Stimulated activated CD8-positive, alpha-beta memory T cell treated with anti-CD3 and anti-CD28 coated beads, Interleukin-7, amount 100 ng/mL, for 4 hours (primary cell): ENCODE data around the gene KRTAP10-1.

Experiments used
- DNase-seq, 2 donors: peaks; one replicate each; pipeline ENCODE4 v3.0.0-alpha.2; 2020; ENCODE audit warnings: low read depth in 2 of 2

Gene KRTAP10-1

DNA sequence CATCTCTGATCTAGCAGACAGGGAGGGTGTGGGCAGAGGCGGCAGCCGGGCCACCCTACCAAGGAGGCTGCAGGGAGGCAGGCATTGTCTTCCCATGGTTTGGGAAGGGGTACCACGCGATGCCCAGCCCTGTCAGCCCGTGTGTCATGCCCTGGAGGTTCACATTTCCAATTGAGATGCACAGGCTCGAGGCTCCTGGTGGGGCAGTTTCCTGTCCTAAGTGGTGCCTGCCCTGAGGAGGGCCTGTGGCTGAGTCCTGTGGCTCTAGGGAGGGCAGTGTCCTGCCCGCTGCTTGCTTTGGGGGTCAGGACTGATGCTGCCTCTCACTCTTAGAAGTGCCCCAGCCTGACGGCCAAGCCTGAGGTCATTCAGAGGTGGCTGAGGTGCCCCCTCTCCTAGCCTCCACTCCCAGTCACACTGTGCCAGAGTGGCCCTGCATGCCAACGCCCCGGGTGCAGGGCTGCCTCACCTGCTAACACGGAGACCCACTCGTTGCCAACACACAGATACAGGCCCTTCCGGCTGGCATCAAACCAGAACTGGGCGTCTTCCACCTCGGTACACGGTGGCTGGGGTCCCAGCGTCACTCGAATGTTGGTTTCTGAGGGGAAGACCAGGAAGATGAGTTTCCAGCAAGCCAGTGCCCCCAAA, 11.9 kb downstream of the KRTAP10-1 start:
- DNase-seq, result no peak

DNA sequence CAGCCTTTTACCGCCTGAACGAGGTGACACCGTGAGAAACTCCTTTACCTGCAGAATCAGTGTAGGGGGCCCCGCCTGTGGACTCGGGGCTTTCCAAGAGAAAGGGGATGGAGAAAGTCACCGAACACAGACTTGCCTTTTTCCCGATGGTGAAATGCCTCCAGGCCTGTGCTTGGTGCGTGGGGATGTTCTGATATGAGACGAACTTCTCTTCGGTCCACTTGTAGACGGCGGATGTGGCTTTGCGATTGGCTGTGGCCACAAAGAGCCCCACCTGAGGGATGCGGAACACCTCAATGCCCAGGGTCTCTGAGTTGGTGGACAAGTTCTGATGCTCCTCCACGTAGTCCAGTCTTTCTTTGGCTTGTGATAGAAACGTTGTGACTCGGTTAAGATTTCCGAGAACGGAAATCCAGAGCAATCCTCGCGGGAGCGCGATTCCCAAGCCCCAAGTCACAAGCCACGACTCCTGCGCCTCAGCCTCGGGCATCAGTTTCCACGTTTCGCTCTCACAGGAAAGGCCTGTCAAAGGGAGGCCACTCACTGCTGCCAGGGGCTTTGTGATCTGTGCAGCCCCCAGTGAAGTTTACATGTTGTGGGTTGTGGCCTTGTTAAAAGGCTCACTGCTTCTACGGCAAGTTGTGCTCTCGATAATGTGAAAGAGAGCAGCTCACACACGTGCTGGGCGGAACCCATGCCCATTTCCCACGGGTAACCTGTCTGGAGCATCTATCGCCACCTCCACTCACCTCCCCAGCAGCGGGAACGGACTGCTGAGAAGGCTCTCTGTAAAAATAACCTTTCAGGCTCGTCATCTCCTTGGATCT, 12.6 kb downstream of the KRTAP10-1 start:
- no peak for DNase-seq

DNA sequence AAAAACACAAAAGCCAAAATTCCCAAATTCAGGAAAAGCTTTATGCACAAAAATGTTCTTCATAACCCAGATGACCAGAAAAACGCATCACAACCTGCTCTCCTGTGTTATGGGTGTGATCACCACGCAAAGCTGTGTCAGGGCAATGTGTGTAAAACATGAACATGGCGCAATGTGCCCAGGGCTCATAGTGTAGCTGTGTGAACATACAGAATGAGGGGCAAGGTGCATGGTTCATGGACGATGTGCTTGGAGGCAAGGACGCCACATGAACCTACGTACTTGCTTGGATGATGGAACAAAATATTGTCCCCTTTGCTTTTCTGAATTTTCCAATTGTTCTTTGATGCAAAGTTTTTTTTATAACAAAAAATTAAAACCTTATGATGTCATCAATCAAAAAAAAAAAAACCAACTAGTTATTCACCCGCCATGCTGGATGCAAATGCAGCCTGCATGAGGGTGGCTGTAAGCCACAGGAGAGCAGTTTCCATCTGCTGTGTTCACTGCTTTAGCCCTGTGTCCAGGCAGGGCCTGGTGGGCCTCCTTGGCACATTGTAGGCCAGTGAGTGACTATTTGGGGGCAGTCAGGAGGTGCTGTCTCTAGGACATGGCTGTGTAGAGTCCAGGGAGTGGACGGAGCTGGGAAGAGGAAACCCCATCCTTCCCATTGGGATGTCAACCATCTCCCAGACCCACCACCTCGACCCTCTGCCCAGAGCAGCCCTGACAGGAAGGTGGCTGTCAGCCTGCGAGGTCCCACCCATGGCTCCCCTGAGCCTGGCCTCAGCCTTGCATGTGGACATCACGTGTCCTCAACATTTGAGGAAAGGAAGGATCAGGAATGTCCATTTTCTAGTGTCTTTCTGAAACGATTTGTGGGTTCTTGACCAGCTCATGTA, 13.6 kb downstream of the KRTAP10-1 start:
- DNase-seq, result no peak

DNA sequence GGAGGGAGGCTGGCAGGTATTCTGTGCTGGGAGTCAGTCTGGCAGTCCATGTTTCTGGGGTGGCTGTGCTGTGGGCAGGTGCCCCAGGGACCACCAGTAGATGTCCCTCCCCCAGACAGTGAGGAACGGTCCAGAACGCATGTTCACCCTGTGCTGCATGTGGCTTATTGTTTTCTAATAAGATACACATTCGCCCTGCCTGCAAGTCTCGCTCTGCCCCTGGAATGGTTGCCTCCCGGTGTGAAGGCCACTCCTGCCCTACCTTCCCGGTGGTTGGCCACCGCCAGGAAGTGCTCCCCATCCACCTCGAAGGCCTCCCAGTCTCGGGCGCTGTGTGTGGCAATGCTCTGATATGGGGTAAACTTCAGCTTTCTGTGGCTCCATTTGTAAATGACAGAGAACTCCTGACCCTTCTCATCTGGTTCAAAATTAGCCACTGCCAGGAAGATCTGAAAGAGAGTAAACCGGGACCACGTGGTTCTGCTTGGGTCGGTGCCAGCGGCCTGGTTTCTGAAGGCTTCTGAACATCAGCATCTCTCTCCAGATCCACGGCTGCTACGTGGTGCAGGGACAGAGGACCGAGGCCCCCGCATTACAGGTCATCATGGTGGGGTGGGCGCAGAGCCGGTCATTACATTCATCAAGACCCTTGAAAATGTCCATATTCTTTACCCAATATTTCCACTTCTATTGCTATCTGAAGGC, 14.5 kb downstream of the KRTAP10-1 start:
- no peak for DNase-seq

DNA sequence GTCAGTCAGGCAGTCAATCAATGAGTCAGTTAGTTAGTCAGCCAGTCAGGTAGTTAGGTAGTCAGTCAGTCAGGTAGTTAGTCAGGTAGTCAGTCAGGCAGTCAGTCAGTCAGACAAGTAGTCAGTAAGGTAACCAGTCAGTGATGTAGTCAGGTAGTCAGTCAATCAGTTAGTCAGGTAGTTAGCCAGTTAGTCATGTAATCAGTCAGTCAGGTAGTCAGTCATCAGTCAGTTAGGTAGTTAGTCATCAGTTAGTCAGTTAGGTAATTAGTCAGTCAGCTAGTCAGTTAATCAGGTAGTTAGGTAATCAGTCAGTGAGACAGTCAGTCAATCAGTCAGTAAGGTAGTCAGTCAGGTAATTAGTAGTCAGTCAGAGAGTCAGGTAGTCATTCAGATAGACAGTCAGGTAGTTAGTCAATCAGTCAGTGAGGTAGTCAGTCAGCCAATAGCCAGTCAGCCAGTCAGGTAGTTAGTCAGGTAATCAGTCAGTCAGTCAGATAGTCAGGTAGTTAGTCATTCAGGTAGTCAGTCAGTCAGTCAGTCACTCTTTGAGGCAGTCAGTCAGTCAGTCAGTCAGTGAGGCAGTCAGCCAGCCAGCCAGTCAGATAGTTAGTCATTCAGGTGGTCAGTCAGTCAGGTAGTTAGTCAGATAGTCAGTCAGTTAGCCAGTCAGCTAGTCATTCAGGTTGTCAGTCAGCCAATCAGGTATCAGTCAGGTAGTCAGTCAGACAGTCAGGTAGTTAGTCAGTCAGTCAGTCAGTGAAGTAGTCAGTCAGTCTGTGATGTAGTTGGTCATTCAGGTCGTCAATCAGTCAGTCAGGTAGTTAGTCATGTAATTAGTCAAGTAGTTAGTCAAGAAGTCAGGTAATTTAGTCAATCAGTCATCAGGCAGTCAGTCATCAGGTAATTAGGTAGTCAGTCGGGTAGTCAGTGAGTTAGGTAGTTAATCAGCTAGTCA, 15.3 kb downstream of the KRTAP10-1 start:
- DNase-seq, result no peak

DNA sequence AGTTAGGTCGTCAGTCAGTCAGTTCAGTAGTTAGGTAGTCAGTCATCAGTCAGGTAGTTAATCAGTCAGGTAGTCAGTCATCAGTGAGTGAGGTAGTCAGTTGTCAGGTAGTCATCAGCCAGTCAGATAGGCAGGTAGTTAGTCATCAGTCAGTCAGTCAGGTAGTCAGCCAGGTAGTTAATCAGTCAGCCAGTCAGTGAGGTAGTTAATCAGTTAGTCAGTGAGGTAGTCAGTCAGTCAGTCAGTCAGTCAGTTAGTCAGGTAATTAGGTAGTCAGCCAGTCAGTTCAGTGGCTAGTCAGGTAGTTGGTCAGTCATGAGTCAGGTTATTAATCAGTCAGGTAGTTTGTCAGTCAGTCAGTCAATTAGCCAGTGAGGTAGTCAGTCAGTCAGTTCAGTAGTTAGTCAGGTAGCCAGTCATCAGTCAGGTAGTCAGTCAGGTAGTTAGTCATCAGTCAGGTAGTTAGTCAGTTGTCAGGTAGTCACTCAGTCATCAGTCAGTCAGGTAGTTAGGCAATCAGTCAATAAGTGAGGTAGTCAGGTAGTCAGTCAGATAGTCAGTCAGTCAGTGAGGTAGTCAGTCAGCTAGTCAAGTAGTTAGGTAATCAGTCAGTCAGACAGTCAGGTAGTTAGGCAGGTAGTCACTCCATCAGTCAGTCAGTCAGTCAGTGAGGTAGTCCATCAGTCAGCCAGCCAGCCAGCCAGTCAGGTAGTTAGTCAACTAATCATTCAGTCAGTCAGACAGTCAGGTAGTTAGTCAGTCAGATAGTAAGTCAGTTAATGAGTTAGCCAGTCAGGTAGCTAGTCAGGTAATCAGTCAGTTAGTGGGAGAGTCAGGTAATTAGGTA, 16.2 kb downstream of the KRTAP10-1 start:
- no peak for DNase-seq

DNA sequence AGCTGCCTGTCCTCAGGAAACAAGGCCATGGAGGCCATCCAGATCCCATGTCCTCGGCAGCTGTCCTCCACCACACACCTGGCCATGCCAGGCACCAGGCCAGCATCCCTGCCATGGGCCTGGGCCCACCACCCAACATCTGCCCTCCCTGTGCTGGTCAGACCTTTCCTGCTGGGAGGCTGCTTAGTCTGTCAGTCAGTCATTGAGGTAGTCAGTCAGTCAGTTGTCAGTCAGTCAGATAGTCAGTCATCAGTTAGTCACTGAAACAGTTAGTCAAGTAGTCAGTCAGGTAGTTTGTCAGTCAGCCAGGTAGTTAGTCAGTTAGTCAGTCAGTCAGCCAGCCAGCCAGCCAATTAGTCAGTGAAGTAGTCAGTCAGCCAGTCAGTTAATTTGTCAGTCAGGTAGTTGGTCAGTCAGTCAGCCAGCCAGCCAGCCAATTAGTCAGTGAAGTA, 17.2 kb downstream of the KRTAP10-1 start:
- DNase-seq, result no peak

DNA sequence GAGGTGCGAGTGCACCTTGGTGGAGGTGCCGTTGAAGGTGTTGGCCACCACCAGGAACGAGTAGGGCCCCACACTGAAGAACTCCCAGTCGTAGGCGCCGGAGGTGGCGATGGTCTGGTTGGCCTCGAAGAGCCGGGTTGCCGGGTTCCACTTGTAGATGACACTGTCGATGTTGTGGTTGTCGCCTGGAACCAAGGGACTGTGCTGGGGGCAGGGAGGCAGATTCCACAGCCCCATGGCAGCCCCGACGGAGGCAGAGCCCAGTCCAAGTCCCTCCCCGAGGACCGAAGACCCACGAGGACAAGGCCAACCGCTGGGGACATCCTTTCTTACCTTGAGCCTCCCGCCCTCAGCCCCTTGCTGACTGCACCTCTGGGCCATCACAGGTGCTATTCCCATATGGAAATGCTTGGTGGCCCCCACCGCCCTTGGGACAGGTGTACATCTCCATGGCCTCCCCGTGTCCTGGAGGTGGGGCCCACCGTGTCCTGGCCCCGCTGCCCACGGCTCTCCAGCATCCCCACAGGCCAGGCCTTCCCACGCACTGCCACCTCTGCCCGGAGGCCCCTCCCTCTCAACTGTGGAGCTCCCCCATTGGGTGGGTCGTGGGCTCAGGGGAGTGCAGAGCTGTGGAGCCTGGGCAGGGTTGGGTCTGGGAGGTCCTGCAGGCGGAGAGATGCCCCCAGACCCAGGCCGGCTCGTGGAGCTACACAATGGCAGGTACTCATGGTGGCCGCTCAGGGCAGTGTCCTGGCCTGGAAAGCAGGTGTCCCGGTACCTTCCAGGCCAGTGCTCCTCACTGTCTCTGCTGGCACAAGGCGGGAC, 17.9 kb downstream of the KRTAP10-1 start:
- no peak for DNase-seq

DNA sequence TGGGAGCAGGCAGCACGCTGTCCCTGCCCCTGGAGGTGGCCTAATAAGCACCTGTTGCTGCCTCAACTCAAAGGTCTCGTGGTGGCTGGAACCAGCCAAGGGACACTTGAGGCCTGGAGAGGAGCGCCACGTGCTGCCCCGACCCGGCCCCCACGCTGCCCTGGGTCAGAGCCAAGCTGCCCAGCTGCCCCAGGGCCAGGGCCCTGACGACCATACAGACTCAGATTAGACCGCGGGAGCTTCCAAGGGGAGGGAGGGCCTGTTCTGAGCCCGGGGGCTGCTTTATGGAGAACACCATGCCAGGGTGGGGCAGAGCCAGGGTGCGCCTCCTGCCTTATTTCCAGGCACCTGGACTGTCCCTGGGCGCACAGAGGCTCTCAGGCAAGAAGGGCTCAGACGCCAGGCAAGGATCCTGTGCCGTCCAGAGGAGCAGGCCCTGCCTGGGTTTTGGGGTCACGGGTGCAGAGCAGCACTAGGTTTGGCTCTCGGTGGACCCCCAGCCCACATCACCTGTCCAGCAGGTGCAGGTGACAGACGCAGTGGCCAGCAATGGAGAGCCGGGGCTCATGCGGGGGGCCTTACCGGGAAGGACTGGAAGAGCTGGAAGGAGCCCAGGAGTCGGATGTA, 18.6 kb downstream of the KRTAP10-1 start:
- no peak for DNase-seq

DNA sequence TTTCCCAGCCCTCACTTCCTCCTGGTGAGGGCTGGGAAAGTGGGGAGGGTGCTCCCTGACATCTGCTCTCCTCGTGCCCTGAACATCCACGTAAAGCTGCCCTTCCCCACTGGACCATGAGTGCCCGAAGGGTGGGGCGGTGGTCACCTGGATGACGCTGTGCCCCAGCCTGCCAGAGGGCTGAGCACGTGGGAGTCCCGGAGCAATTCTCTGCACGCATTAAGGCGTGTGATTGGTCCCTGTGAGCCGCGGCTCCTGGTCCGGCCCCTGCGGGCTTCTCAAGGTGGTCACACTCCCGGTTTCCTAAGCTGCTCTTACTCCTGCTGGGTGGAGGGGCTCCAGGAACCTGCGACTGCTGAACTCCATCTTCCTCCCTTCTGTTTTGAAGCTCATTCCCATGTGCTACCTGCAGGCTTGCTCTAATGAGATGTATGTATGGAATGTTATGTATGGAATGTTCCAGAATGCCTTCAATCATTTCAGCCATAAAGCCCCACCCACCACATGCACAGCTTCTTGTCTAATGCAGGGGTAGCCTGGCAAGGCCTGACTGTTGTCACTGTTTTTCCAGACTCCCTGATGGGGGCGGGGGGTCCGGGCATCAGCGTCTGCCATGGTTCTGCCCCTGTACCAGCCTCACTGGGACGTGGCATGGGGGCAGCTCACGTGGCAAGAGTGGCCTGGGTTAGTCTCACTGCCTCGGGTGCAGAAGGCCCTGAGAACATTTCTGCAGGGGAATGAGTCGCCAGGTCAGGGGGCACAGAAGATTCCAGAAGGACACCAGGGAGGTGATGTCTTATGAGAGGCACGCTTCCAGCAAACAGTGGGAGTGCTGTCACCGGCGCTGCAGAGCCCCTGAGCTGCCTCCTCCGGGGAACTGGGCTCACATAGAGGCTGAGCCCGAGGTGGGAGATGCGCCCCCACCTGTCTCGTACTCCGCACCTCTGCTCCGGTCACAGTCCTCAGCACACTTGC, 19.4 kb downstream of the KRTAP10-1 start:
- no peak for DNase-seq

DNA sequence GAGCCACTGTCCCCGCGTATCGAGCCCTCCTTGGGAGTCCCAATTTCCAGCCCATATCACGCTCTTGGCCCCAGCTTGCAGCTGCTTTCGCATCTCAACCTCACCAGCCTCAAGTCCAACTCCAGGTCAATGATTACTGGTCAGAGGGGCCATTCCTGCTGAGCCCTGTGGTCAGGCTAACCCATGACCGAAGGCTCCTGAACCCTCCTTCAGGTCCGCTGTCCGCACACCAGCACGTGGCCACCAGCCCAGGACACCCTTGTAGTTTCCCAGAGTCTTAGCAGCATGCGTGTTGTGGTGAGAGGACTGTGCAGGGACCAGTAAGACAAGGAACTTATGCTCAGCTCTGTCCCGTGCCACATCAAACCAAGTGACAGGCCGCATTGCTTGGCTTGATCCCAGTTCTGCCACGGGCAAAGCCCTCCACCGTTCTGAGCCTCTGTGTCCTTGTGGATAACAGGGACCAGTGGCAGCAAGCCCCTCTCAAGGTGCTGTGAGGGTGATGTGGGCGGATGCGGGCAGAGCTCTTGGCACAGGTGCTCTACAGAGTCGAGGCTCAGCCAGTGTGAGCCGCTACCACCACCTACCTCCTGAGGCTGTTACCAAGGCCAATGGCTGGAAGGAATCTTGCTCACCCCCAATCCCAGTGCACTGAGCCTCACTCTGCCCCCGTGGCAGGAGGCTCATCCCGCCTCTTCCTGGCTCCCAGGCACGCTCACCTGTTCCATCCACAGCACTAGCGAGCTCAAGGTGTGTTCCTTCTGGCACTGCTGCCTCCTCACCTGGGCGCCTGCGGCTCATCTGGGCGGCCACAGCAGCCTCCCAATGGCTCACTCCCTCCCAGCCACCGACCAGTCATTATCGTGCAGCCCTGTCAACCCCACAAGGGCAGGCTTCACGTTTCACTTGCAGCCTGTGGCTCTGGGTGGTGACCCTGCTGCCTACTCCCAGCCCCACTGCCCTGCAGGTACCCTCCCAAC, 20.4 kb downstream of the KRTAP10-1 start:
- no peak for DNase-seq

DNA sequence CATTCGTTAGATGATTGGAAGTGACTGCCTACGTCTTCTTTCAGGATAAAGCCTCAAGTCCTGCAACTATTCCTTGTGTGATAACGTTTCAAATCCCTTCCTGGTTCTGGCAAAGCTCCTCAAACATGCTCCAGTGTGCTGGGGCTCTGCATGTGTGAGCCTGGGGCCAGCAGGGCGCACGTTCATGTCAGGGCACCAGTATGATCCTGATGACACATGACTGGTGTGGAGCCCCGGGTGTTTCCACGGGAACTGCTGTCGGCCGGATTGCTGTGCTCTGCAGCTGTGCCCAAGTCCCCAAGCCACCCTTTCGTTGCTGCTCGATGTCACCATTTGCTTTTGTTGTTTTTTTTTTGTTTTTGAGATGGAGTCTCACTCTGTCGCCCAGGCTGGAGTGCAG, 21.3 kb downstream of the KRTAP10-1 start:
- no peak for DNase-seq

DNA sequence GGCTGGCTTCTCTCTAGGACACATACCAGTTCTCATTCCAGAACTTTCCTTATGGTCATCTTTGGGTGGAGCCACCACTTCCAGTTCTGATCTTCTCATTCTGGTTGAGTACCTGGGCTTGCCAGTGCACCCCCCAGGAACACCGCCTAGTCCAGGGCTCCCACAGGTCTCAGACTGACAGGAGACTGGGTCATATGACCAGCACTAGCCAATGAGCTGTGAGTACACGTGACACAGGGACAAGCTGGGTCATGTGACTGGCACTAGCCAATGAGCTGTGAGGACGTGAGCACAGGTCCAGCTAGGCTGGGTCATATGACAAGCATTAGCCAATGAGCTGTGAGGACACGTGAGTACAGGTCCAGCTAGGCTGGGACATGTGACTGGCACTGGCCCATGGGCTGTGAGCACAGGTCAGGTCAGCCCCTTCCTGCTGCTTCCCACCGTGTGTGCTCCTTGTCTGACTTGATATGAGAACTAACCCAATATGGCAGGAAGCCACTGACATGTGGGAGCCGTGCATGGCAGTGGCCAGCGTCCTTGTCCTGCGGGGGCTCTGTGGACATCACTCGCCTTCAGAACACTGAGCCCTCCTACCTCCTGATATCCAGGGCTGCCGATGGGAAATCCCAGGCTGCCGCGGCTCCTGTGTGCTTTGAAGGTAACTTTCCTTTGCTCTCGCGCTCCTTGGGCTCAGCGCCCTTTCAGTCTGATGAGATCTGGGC, 22.7 kb downstream of the KRTAP10-1 start:
- DNase-seq, result no peak

DNA sequence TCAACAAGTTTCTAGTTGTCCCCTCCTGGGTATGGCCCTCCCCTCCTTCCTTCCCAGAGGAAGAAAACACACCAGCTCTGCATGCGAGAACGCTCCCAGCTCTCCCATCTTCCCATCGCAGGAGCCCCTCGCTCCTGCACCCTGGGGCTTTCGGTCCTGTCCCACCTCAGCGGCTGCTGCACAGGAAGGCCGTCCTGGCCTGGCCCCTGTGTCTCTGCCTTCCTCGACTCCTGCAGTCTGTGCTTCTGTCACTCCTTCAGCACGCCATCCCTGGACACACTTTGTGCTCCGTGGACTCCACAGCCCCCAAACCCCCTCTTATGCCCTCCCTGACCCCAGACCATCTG, 23.2 kb downstream of the KRTAP10-1 start:
- DNase-seq, result no peak

DNA sequence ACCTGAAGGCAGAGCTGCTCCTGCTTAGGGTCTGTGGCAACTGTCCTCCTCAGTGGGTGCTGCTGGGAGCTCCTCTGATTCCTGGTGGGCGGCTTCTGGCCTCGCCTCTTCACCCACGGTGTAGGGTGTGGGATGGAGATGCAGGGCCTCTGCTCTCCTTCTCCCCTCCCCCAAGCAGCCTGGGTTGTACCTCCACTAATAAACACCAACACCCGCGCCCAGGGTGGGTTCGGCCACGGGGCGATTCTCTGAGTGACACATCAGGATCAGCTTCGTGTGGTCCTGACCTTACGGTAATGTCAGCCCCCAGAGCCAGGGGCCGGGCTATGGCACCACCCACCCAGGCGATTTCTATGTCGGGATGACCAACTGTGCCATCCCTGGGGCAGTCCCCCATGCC, 23.7 kb downstream of the KRTAP10-1 start:
- DNase-seq, result no peak
